Activated CD4-positive, alpha-beta T cell treated with anti-CD3 and anti-CD28 coated beads, Interleukin-2, amount 50 U/mL, for 1 hour (primary cell): ENCODE results near the gene WIPF2.

ENCODE experiments used
- DNase-seq: peaks from one replicate; pipeline ENCODE4 v3.0.0-alpha.2; 2020

Gene WIPF2

GRCh38 chr17:40253565-40253964 lies 34.5 kb downstream of the WIPF2 start:
- DNase-seq, result no peak

- DNase-seq, result no peak
Measured at GRCh38 chr17:40259505-40259904, 40.4 kb downstream of the WIPF2 start.

- no peak for DNase-seq
Measured at GRCh38 chr17:40260528-40260927, 41.4 kb downstream of the WIPF2 start.

GRCh38 chr17:40264458-40265185 lies 45.5 kb downstream of the WIPF2 start:
- no peak for DNase-seq

GRCh38 chr17:40265337-40265736 lies 46.2 kb downstream of the WIPF2 start:
- DNase-seq, result no peak

GRCh38 chr17:40266882-40267281 lies 47.8 kb downstream of the WIPF2 start:
- no peak for DNase-seq

- no peak for DNase-seq
Measured at GRCh38 chr17:40268141-40268712, 49.1 kb downstream of the WIPF2 start.

GRCh38 chr17:40278414-40278813 lies 59.3 kb downstream of the WIPF2 start:
- DNase-seq, result no peak

- DNase-seq, result no peak
Measured at GRCh38 chr17:40279402-40279801, 60.3 kb downstream of the WIPF2 start.

GRCh38 chr17:40281663-40282062 lies 62.6 kb downstream of the WIPF2 start:
- no peak for DNase-seq

- DNase-seq, result no peak
Measured at GRCh38 chr17:40283662-40284061, 64.6 kb downstream of the WIPF2 start.

- DNase-seq, result no peak
Measured at GRCh38 chr17:40284085-40284713, 65.1 kb downstream of the WIPF2 start.

- DNase-seq, result no peak
Measured at GRCh38 chr17:40286473-40286872, 67.4 kb downstream of the WIPF2 start.

- no peak for DNase-seq
Measured at GRCh38 chr17:40287159-40287493, 68.0 kb downstream of the WIPF2 start.

- peak; percentile 98 for DNase-seq
Measured at GRCh38 chr17:40287494-40288369, 68.6 kb downstream of the WIPF2 start, which contains the start of gene CDC6. CDC6 (plus strand) TSS chr17:40287879; CDS start chr17:40289421, 1,542 bp downstream.

GRCh38 chr17:40290629-40291280 lies 71.7 kb downstream of the WIPF2 start:
- DNase-seq, result no peak

- DNase-seq, result no peak
Measured at GRCh38 chr17:40291281-40291664, 72.2 kb downstream of the WIPF2 start.

- DNase-seq, result no peak
Measured at GRCh38 chr17:40293363-40293762, 74.3 kb downstream of the WIPF2 start.

GRCh38 chr17:40295488-40296436 lies 76.7 kb downstream of the WIPF2 start:
- DNase-seq, result no peak

GRCh38 chr17:40297511-40297910 lies 78.4 kb downstream of the WIPF2 start:
- DNase-seq, result no peak

- DNase-seq, result no peak
Measured at GRCh38 chr17:40298726-40299125, 79.6 kb downstream of the WIPF2 start.
